A673 (cell line): ENCODE measurements around the gene GNPTAB. TPM values are rescaled to one million over a fixed set of nuclear protein-coding genes. Genes with fewer than 3 reads are reported as not detected.

ENCODE experiments used
- BruUV-seq: library from RNA; stranded (reverse); fragments of 400-500 nt; replicated peaks from 2 replicates; lab custom pipeline; 2021; lab: Mats Ljungman, UMichigan
- CTCF ChIA-PET: fragments of 300-600 bp; sonication (Branson Sonifier 250); formaldehyde crosslinking; loops from one replicate; lab custom pipeline; 2022; ENCODE audit warnings: antibody characterized with exemption; lab: Charles Lee
- POLR2A ChIA-PET: fragments of 300-600 bp; sonication (Branson Sonifier 250); formaldehyde crosslinking; loops from one replicate; lab custom pipeline; 2022; ENCODE audit warnings: antibody characterized with exemption; ENCODE audit not compliant: low non-redundant PET; lab: Charles Lee
- DNase-seq: peaks from one replicate; pipeline ENCODE4 v3.0.0-alpha.2; 2015; ENCODE audit warnings: low spot score
- H3K27ac ChIP-seq: fragments of 200-600 bp; sonication (generic); 2 replicates; pipeline ENCODE4 v1.5.1; 2016; ENCODE audit warnings: mixed run types, low read depth, mild to moderate bottlenecking, mixed read lengths, antibody characterized with exemption, low read length; ENCODE audit not compliant: poor library complexity, severe bottlenecking
- H3K27me3 ChIP-seq: fragments of 200-600 bp; sonication (generic); replicated peaks from 2 replicates; pipeline ENCODE4 v1.6.1; 2017; ENCODE audit warnings: mixed run types, low read depth, mild to moderate bottlenecking, mixed read lengths, antibody characterized with exemption, low read length; ENCODE audit not compliant: insufficient read depth, poor library complexity
- H3K36me3 ChIP-seq: fragments of 200-600 bp; sonication (generic); 2 replicates; pipeline ENCODE4 v1.6.1; 2016; ENCODE audit warnings: mixed run types, mild to moderate bottlenecking, mixed read lengths, antibody characterized with exemption, low read length; ENCODE audit not compliant: insufficient read depth, poor library complexity, severe bottlenecking
- H3K4me1 ChIP-seq: fragments of 200-600 bp; sonication (generic); 2 replicates; pipeline ENCODE4 v1.6.1; 2017; ENCODE audit warnings: mixed run types, mild to moderate bottlenecking, mixed read lengths, antibody characterized with exemption, low read length; ENCODE audit not compliant: insufficient read depth, poor library complexity, severe bottlenecking
- H3K4me3 ChIP-seq: fragments of 200-600 bp; sonication (generic); 2 replicates; pipeline ENCODE4 v1.5.1; 2016; ENCODE audit warnings: low read depth, mixed run types, mild to moderate bottlenecking, mixed read lengths, low read length; ENCODE audit not compliant: poor library complexity, severe bottlenecking
- H3K9me3 ChIP-seq: fragments of 200-600 bp; sonication (generic); 2 replicates; pipeline ENCODE4 v1.6.1; 2016; ENCODE audit warnings: mixed run types, low read depth, mild to moderate bottlenecking, mixed read lengths, antibody characterized with exemption, low read length; ENCODE audit not compliant: poor library complexity, severe bottlenecking
- CTCF ChIP-seq: fragments of 300-800, 200-600 bp; sonication (generic); conservative IDR thresholded peaks from 2 replicates; pipeline ENCODE4 v1.5.1; 2017; ENCODE audit warnings: low read depth, mild to moderate bottlenecking, antibody characterized with exemption, low read length, moderate library complexity, mixed read lengths
- EZH2 ChIP-seq: fragments of 200-600 bp; sonication (generic); IDR thresholded peaks from 2 replicates; pipeline ENCODE4 v1.6.1; 2017; ENCODE audit warnings: borderline replicate concordance, low read depth, mild to moderate bottlenecking, mixed read lengths, antibody characterized with exemption, low read length; ENCODE audit not compliant: poor library complexity, severe bottlenecking
- intact Hi-C: fragments of 100-400 bp; cut with micrococcal nuclease; formaldehyde crosslinking; loops from one replicate; pipeline ENCODE4 v1.10.0; 2022; ENCODE audit not compliant: unreplicated experiment
- total RNA-seq: library from RNA; stranded (reverse); gene quantifications from 2 replicates; pipeline ENCODE4 v1.2.3, GENCODE V29; 2021

The GNPTAB gene
- total RNA-seq, 1 experiment from 2014 or later, result 19.9 TPM

DNA sequence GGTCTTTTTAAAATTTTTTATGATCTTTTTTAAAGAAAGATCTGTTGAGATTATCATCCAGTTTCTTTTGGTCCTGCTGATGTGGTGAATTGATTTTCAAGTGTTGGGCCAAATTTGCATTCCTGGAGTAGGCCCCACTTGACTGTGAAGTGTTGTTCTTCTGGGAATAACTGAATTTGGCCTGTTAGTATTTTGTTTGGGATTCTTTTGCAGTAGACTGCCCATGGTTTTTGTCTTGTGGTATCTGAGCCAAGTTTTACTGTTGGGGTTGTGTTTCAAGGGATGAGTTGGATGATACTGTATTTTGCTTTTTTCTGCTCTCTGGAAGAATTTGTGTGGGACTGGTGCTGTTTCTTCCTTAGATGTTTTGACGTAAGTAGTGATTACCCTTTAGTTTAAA, 87.5 kb downstream of the GNPTAB start:
- Histone ChIP-seq H3K9me3 (no peaks in the 10 kb centered on the region), H3K4me1 (no peaks in the 10 kb centered on the region), H3K4me3 (no peak overlapping the region), H3K27ac (no peak overlapping the region), H3K27me3 (no peaks in the 10 kb centered on the region), H3K36me3 (no peaks in the 10 kb centered on the region)
- DNase-seq, result no peak
- ChIA-PET CTCF (no interaction called here), POLR2A (no interaction called here)
- intact Hi-C loops, result no loop called here
- no peak for TF ChIP-seq EZH2
- BruUV-seq, result no TSS peak

DNA sequence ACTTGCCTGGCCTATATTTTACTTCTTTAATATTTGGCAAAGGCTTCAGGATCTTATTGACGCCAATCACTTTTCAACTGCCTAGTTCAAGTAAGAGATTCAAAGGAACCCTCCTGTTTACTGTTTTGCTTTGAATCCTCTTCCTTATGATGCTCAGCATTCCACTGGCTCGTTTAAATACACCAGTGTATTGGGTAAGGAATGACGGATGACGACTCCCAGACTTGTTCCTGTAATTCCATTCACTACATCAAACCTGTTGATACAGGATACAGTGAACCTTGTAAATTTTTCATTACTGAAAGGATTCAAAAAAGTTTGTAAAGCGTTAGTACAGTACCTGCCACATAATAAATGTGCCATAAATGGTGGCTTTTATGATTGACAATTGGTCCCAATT, 89.8 kb downstream of the GNPTAB start:
- Histone ChIP-seq H3K9me3 (no peaks in the 10 kb centered on the region), H3K36me3 (no peaks in the 10 kb centered on the region), H3K4me3 (no peak overlapping the region), H3K27me3 (no peaks in the 10 kb centered on the region), H3K27ac (no peak overlapping the region), H3K4me1 (no peaks in the 10 kb centered on the region)
- ChIA-PET CTCF (no interaction called here), POLR2A (no interaction called here)
- intact Hi-C loops, result no loop called here
- TF ChIP-seq CTCF (no peak), EZH2 (no peak)
- no TSS peak for BruUV-seq
- DNase-seq, result no peak

DNA sequence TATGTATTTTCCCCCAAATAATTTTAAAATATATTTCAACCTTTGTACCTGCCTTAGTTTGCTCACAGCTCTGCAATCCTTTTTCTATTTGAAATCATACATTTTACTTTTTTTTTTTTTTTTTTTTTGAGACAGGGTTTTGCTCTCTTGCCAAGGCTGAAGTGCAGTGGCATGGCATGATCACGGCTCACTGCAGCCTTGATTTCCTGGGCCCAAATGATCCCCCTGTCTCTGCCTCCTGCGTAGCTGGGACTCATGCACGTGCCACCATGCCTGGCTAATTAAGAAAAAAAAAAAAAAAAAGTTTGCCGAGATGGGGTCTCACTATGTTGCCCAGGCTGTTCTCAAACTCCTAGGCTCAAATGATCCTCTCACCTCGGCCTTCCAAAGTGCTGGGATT, 90.2 kb downstream of the GNPTAB start:
- H3K4me3 ChIP-seq, result no peak overlapping the region
- BruUV-seq, result no TSS peak
- H3K27ac ChIP-seq, result no peak overlapping the region
- H3K9me3 ChIP-seq, result no peaks in the 10 kb centered on the region
- H3K36me3 ChIP-seq, result no peaks in the 10 kb centered on the region
- TF ChIP-seq EZH2 (no peak), CTCF (no peak)
- POLR2A ChIA-PET, result no interaction called here
- H3K4me1 ChIP-seq, result no peaks in the 10 kb centered on the region
- DNase-seq, result no peak
- CTCF ChIA-PET, result no interaction called here
- intact Hi-C loops, result no loop called here
- no peaks in the 10 kb centered on the region for H3K27me3 ChIP-seq

DNA sequence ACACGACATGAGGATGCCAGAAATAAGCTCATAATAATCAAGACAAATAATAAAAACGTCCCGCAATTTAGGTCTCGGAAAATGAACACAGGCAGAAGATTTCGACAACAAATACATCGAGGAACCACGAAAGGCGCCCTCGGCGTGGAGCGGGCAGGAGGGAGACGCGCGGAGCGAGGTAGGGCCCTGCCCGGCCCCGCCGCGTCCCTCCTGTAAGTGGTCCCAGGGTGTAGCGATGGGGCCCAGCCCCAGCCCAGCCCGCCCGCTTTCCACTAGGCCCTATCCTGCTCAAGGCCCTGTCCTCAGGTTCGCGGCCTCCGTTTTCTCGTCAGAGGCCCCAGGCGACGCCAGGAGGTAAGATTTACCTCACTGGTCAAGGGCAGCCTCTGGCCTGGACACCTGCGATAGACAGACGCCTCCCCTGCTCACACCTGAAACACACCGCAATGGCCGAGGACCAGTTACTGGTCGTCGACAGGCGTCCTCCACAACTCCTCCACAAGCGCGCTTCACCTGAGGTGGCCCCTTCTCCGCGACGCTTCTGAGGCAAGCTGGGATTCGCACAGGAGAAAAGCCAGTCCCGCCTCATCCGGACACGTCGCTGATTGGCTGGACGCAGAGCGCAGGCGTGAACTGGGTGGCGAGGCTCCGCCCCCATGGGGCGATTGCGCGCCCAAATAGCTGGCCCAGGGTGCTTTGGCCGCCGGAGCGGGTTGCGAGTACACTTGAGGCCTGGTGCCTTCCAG, 91.7 kb downstream of the GNPTAB start, which contains the start of gene SYCP3:
Gene SYCP3 (minus strand): TSS at position 543 of the 746 bp plus-strand sequence. CDS start 1,527 bp downstream, outside the sequence.
- no TSS peak for BruUV-seq

More for the DNA sequence above, 91.7 kb downstream of the GNPTAB start, which contains the start of gene SYCP3:
- POLR2A ChIA-PET, result no interaction called here
- H3K27ac ChIP-seq, result no peak within 1 kb of the TSS
- no peaks in the 10 kb centered on the region for H3K9me3 ChIP-seq
- no peak for DNase-seq
- H3K36me3 ChIP-seq, result no peaks in the 10 kb centered on the region
- no peaks in the 10 kb centered on the region for H3K4me1 ChIP-seq
- intact Hi-C loops, result no loop called here
- no peak for TF ChIP-seq EZH2
- no peak within 1 kb of the TSS for H3K4me3 ChIP-seq
- CTCF ChIA-PET, result no interaction called here
- H3K27me3 ChIP-seq, result no peaks in the 10 kb centered on the region
